ENCODE measurements around the gene KDM4D.
"Not testable (repeated sequence)": the region's sequence is repeated elsewhere in the genome, so short reads cannot be mapped to it uniquely, and the experiment has no call there.

The KDM4D gene

DNA sequence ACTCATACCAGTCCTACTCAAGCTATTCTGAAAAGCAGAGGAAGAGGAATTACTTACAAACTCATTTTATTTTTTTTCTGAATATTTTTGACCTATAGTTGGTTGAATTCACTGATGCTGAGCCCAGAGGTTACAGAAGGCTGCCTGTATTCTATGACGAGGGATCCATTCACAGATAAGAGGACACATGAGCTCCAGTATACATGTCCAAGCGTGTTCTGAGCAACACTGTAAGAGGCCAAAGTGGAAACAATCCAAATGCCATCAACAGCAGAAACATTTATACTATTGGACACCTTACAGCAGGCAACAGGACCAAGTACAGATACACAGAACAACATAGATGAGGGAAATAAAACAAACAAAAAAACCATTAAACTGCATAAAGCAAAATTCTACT is 61.8 kb downstream of the KDM4D start:
- FAIRE-seq: no peak

DNA sequence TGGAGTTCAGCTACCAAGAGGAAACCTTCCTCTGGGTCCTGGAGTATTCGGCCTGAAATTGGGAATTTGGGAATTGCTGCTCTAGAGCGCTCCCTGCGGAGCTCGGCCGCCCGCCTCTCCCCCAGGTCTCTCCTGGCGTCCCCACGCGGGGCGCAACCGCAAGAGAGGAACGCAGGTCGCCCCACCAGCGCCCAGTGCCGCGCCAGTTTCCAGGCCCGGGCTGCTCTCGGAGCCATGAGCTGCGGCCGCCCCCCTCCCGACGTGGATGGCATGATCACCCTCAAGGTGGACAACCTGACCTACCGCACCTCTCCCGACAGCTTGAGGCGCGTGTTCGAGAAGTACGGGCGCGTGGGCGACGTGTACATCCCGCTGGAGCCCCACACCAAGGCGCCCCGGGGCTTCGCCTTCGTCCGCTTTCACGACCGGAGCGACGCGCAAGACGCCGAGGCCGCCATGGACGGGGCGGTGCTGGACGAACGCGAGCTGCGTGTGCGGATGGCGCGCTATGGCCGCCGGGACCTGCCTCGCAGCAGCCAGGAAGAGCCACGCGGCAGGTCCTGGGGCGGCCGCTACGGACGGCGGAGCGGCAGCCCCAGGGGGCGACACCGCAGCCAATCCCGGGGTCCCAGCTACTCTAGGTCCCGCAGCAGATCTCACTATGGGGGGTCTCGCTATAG is 64.0 kb downstream of the KDM4D start:
- FAIRE-seq: not testable (repeated sequence)

DNA sequence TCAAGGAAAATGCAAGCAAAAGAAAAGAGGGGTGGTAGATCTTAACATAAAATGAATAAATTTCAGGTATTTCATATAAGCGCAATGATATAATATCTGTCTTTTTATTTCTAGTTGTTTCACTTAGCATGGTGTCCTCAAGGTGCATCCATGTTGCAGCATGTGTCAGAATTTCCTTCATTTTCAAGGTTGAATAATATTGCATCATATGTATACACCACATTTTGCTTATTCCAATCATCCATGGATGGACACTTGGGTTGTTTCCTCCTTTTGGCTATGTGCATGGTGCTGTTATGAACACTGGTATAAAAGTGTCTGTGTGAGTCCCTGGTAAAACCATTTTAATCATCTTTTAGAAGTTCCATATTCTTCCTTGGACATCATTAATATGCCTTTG is 68.7 kb downstream of the KDM4D start:
- FAIRE-seq: no peak

DNA sequence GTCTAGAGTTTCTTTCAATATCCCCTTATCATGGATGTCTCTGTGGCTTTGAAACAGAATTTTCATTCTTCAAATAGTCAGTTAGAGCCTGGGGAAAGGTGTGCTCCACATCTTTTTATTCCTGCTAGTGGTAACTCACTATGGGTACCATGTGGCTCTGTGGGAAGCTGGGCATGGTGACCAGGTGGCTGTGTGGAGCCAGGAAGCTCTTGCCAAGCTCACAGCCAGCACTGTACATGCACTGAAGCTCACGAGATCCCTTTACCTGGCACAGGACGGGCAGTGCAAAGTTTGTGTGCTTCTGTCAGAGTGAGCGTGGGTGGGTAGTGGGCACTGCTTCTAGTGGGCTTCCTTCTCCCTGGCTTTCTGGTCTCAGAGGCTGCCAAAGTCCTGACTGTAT is 69.4 kb downstream of the KDM4D start:
- no peak for FAIRE-seq

DNA sequence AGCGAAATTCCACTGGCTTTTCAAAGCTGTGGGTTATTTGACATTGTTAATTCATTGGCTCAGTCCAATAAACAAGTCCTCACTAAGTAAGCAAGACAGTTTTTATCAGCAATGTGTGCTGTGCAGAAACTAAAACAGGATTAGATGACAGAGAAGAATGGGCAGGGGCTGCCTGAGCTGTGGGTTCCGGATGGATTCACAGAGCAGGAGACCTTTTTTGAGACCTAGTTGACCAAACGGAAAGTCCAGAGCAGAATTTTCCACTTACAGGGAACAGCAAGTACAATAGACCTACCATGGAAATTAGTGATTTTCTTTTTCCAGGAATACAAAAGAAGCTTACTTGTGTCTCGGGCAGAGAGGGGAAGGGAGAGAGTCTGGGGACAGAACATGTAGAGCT is 70.5 kb downstream of the KDM4D start:
- no peak for FAIRE-seq

DNA sequence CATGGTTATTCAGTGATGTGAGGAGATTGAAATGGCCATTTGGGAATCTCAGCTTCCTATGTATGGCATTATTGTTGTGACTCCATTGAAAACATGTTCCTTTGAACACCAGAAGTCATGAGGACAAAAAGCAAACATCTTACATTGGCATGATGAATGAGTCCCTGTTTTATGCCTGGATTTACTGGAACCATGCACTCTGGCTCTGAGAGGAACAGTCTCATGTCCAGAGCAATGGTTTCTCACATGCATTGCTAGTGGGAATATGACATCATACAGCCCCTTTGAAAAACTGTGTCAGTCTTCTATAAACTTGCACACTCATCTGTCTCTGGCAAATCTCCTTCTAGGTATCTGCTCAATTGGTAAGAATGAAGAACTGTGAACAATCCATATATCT is 72.3 kb downstream of the KDM4D start:
- no peak for FAIRE-seq
